ENCODE results near the gene ANP32E.
A peak's percentile ranks its signal among the peaks of the same experiment; 100 is the strongest.
"Not testable (repeated sequence)": the region's sequence is repeated elsewhere in the genome, so short reads cannot be mapped to it uniquely, and the experiment has no call there.

ANP32E gene

DNA sequence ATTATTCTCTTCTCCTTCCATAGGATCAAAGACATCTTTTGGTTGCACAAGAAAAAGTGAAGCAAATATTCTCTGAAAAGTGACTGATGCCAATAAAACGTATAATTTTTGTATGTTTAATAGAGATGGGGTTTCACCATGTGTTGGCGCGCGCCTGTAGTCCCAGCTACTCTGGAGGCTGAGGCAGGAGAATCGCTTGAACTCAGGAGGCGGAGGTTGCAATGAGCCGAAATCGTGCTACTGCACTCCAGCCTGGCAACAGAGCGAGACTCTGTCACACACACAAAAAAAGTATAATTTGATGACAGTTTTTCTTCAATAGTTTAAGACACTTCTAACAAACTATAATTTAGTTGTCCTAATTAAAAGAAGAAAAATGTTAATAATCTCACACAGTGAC lies 23.8 kb downstream of the ANP32E start:
- no peak for DNase-seq

DNA sequence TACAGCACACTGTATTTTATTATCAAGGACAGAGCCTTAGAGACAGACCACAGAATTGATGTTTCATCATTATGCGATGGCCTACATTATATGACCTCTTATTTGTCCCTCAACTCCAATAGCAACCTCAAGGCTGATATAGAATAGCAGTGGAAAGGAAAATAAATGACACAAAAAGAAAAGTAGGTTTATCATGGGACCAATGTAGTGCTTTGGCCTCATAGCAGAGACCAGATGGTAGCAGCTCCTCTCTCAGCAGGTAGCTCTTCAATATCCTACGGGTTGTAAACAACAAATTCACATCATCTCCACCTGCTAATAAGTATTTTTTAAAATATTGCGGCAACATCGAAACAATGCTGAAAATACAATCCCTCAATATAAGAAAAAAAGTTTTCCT lies 25.2 kb downstream of the ANP32E start:
- DNase-seq = no peak

DNA sequence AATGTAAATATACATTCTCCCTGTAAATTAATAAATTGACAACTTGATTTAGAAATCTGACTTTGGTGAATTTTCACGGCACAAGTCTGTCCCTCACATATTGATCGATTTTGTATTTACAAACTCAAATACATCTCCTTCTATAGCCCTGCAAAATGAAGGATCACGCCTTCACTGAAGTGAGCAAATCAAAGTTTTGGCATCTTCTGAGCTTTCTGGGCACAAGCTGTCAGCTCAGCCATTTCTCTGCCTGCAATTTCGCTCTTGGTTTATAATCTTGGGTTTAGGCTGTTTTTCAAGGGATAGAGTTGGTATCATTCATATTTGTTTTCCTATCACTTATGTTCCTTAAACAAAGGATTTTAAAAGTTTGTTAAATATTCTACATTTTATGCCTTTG lies 25.8 kb downstream of the ANP32E start:
- DNase-seq = no peak

DNA sequence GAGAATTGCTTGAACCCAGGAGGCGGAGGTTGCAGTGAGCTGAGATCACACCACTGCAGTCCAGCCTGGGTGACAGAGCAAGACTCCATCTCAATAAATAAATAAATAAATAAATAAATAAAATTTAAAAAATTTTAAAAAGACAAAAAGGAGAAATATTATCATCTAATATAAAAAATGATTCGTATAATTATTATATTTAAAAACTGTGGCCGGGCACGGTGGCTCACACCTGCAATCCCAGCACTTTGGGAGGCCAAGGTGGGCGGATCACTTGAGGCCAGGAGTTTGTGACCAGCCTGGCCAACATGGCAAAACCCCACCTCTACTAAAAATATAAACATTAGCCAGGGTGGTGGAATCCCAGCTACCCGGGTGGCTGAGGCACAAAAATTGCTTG lies 27.5 kb downstream of the ANP32E start:
- not testable (repeated sequence) for DNase-seq

DNA sequence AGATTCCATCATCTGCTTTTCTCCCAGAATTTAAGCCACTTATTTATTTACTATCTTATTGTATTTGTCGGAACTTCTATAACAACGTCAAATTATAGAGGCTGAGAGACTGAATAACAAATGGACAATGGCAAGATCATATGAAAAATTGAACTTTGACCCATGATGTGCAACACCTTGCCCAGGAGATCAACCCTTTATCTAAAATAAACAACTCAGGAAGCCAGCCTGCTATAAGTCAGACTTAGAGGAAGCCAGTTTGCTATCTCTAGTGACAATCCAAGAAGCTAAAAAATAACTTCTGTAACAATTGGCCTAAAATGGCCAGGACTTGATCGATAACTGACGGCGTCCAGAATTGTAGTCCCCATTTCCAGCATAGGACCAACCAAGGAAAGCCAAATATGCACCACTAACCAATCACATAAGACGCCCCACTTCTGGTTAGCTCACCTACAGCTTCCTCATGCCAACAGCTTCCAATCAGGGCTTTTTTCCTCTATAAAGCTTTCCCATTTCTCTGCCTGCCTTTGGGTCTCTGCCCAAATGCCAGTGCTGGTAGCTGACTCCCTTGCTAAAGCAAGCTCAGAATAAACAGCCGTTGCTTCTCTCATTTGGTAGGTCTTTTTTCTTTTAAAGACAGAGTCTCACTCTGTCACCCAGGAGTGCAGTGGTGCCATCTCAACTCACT lies 28.5 kb downstream of the ANP32E start:
- DNase-seq = no peak

DNA sequence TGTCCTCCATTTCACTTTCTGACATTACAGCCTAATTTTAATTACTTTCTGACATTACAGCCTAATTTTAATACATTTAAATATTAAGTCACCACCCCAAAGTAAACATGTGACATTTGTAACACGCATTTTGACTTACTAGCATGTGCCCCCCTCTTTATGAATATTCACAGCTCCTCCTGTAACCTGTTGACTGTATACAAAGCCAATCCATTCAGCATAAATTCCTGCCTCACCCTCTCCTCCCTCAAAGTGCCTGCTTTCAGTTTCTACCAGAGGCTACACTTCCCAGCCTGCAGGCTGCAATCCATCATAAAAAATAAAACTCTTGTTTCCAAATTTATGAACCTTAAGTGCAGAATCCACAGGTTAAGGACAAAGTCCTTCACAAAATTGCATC lies 39.5 kb downstream of the ANP32E start:
- no peak for DNase-seq

DNA sequence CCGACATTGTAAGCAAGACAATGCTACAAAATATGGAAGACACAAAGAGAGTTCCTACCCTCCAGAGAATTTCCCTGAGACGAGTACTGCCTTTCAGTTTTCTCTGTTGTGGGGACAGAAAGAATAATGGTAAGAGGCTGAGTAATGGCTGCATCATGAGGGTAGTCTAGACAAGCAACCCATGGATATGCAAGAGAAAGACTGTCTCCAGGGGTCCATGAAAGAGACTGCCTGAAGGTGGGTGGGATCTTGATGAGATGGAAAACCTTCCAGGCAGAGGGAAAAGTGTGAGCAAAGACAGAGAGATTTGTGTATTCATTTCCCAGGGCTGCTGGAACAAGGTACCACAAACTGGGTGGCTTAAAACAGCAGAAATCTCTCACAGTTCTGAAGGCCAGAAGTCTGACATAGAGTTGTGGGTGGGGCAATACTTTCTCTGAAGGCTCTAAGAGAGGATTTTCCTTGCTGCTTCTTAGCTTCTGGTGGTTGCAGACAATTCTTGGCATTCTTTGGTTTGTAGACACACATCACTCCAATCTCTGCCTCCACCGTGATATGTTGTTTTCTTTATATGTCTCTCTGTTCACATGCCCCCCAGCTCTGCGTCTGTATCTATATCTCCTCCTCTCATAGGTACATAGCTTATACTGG lies 41.4 kb downstream of the ANP32E start:
- DNase-seq = no peak

DNA sequence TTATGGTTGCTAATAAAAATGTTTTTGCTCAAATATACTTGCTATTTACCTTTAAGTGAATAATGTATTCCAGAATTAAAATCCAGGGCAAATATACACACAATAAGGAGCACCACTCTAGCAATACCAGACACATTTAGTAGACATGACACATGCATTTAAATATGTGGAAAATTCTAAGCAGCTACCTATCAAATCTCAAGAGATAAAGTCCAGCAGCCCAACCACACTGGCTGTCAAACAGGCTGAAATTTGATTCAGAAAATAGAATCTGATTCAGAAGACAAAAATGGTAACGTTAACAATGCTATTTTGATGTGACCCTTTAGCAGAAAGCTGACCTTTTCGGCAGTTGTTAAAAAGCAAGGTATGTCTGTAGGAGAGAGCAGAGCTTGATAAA lies 43.9 kb downstream of the ANP32E start:
- DNase-seq = no peak

DNA sequence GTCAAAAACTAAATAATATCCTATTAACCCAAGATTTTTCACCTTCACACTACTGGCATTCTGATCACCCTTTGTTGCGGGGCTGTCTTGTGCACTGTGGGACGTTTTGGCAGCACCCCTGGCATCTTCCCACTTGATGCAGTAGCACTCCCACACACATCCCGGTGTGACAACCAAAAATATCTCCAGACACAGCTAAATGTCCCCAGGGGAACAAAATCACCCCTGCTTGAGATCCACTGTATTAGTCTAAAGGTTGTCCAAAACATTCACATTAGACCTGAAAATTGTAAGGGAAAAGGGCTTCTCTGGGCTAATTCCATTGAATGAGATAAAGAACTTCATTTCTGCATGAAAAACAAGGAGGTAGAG lies 48.4 kb downstream of the ANP32E start:
- DNase-seq = no peak

DNA sequence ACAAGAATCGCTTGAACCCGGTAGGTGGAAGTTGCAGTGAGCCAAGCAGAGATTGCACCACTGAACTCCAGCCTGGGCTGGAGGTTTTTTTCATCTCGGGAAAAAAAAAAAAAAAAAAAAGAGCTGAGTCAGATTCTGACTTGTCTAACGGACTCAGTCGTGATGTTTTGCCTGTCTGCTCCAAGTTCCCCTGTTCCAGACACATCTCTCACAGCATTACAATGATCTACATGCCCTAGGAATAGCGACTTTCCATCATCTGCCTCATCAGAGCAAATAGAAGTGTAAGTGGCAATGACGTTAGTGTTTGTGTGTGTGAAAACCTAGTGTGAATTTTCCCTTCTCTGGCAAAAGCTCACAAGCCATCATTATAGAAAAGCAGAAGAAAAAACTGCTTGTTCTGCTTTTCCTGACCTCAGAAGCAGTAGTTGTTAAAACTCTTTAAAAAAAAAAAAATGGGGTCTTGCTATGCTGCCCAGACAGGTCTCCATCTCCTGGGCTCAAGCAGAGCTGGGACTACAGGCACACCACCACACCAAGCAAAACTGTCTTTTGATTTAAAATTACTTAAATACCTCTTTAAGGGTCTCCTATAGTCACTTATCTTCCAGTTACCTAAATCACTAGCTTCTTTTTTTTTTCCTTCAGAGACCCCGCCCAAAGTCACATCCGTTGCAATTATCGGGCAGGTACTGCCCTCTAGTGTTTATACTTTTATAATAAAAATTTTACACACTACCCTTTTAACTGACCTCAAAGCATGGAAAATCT lies 48.9 kb downstream of the ANP32E start:
- DNase-seq = no peak

DNA sequence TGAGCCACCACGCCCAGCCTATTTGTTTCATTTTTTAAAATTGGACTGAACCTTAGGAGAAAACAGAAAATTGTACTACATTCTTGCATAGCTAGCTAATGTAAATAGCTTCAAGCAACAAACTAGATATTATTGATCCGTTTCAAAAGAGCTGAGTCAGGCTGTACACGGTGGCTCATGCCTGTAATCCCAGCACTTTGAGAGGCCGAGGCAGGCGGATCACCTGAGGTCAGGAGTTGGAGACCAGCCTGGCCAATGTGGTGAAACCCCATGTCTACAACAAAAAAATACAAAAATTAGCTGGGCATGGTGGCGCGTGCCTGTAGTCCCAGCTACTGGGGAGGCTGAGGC lies 49.5 kb downstream of the ANP32E start:
- DNase-seq = not testable (repeated sequence)

DNA sequence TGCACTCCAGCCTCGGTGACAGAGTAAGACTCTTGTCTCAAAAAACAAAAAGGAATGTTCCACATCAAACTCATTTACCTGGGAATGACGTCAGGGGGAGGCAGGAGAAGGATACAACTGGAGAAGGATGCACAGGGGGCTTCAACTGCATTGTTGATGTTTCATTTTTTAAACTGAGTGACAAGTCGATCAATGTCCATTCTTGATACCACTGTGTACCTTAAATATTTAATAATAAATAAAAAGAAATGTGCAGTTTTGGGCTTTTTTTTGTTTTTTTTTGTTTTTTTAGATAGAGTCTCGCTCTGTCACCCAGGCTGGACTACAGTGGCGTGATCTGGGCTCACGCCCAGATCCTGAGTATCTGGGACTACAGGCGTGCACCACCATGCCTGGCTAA lies 50.4 kb downstream of the ANP32E start:
- no peak for DNase-seq

DNA sequence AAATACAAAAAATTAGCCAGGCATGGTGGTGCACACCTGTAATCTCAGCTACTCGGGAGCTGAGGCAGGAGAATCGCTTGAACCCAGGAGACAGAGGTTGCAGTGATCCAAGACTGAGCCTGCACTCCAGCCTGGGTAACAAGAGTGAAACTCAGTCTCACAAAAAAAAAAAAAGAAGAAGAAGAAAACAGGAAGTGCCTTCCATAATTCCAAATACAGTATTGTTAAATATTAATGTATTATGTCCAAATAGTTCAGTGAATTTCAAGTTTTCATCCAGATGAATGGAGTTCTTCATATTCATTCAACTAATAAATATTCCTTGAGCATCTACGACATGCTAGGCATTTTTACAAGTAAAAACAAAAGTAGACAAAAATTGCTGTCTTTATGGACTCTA lies 52.9 kb downstream of the ANP32E start:
- DNase-seq = no peak

DNA sequence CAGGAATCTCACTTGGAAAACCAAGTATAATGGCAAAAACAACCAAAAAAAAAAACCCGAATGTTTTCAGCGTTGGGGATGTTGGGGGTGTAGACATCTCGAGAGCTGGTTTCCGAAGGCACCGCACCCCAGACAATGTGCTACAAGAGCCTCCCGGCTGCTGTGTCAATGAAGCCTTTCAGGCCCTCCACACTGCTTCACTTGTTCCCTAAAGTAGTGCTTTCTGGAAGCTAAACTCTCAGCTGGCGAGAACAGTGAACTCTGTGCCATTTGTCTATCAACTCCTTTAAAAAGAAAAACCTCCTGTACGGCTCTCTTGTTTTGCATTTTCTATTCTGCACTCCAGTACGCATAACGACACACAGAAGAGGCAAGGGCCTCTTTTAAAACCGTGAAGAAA lies 53.7 kb downstream of the ANP32E start:
- DNase-seq = no peak

DNA sequence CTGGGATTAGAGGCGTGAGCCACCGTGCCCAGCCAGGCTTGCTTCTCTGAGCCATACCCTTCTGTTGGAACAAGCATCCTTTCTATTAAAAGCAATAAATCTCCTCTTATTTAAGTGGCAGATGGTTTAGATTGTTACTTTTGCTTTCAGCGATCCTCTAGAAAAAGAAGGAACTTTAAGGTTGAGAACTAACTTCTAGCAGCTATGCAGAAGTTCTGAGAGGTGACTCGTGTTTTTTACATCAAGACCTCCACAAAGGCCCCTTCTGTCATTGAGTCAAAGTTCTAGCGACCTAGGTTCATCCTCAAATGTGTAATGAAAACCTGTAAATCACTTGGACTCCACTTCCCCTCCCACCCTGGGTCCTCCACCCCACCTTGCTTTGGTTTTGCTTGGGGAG lies 55.4 kb downstream of the ANP32E start:
- DNase-seq = no peak

DNA sequence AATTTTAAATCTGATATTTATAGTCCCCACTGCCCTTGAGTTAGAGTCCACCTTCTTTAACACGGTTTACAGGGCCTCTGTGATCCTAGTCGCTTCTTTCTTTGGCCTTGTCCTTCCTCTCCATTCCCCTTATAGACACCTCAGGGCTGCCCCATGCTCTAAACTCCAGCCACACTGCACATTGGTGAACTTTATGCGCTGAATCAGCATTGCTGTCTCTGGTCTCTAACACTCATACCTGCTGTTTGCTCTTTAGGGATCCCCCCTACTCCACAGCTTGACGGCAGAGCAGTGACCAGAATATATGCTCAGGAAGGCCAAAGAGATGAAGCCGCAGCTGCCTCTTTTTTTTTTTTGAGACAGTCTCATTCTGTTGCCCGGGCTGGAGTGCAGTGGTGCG lies 56.0 kb downstream of the ANP32E start:
- DNase-seq = no peak

DNA sequence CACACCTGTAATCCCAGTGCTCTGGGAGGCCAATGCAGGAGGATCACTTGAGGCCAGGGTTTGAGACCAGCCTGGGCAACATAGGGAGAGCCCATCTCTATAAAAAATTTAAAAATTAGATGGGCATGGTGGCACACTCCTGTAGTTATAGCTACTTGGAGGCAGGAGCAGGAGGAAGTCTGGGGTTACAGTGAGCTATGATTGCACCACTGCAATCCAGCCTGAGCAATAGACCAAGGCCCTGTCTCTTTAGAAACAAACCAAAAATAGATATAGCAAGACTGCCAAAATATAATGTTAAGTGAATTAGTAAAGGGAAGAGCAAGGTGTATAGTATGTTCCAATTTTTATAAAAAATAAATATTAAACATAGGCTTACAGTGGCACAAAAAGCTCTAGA lies 57.4 kb downstream of the ANP32E start:
- DNase-seq = no peak

DNA sequence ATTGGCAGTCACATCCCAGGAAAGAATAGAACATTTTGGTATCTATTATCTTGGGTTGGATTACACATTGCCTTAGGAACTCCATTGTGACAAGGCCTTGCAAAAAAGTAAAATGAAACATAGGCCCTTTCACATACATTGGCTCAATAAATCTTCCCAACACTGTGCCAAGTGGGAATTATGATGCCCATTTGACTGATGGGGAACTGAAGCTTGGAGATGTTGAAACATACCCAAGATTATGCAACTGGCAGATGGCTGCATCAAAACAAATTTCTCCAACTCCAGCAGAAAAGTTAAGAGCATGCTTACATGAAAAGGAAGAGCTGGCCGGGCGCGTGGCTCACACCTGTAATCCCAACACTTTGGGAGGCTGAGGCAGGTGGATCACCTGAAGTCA lies 59.3 kb downstream of the ANP32E start:
- no peak for DNase-seq

DNA sequence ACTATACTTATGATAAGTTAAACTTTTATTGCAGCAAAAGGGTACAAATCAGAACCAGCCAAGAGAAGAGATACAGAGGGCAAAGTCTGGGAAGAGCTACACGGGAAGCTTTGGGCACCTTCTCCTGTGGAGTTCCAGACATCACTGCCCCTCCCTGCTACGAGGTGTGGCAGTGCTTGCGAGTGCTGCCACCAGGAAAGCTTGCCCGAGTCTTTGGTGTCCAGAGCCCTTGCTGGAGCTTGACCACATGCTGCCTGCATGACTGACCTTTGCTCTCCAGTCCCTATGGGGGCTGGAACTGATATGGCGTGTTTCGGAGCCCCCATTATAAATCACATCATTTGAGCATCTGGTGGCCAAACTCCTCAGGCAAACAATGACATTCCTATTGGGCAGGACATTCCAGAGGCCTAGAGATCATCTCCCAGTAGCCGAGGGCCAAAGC lies 62.7 kb downstream of the ANP32E start:
- DNase-seq = no peak

DNA sequence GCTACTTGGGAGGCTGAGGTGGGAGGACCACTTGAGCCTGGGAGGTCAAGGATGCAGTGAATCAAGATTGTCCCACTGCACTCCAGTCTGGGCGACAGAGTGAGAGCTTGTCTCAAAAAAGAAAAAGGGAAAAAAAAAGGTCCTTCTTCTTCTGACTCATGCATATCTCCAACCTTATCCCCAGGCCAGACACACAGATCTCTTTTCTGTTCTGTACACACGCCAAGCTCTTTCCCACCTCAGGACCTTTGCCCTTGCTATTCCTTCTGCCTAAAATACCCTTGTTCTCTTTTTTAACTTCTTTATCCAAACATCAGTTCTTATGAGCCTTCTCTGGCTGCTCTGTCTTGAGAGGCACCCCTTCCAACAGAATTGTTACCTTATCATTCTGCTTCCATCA lies 64.1 kb downstream of the ANP32E start:
- no peak for DNase-seq

DNA sequence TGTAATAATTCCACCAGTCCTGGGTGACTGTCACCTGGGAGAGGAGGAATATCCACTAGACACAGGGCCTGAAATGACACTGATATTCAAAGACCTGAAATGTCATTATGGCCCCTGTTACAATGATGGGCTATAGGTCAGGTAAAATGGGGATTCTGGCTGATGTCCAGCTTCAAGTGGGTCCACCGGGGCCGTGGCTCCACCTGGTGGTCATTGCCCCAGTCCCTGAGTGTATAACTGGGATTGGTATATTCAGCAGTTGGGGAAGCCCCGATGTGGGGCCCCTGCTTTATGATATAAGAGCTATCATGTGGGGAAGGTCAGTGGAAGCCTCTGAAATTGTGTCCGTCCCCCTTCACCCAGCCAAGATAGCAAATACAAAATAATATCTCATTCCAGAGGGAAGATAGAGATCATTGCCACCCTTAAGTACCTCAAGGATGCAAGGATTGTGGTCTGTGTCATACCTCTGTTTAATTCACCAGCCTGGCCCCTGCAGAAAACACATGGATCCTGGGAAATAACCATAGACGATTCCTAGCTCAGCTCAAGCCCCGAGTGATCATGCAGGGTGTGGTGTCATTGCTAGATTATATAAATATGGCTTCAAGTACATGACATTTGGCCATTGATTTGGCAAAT lies 66.8 kb downstream of the ANP32E start:
- peak; percentile 72 for DNase-seq
